GM18873 (cell line): ENCODE data around the gene TASP1.

Experiments used
- ATAC-seq: cut with Tn5 transposase; IDR thresholded peaks from one replicate; pipeline ENCODE4 v1.9.1; 2021; ENCODE audit warnings: mild to moderate bottlenecking, moderate library complexity, moderate number of reproducible peaks; ENCODE audit not compliant: unreplicated experiment, low FRiP score

Gene TASP1

DNA sequence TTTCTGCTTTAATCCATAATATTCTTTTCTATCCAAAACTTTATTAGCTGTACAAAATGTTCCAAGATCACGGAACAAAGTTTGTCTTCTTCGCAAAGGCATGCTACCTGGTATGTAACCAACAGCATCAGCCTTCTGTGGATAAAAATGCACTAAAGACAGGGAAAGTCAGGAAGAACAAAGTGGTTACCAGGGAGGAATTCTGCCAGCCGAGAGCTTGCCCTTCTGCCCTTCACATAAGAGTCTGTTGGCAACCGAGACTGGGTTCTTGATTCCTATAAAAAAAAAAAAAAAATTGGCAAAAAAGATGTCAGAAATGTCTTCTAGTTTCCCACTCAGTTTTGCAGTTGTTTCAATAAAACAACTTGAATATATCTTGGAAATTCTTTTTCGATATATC, 58.0 kb downstream of the TASP1 start:
- no peak for ATAC-seq

DNA sequence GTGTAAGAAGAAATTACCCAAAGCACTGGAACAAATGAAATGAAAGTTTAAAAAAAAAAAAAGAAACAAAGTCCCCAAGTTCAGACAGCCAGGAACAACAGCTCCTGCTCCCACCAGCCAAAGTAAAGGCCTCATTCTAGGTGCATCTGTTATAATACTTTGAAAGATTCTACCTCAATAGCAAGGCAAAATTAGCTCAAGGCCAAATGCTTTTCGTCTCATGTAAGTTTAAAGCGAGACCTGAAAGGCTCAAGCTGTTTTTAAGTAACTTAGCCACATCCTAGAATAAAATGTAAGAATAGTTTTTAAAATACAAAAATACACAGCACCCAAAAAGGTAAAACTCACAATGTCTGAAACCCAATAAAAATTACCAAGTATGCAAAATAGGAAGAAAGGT, 64.7 kb downstream of the TASP1 start:
- ATAC-seq: no peak

DNA sequence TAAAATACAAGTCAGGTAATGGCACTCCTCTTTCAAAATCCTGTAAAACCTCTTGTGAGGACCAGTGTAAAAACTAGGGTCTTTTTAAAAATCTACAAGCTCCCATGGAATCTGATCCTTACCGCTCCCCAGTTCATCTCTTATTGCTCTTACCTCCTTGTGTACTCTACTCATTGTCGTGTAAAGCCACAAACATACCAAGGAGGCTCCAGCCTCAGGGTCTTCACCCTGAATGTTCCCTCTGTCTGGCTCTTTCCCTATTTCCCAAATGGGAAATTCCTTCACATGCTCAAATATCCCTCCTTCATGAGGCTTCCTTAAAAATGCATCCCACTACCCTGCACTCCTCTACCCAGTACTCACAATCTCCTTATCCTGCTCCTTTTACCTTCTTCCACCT, 67.1 kb downstream of the TASP1 start:
- no peak for ATAC-seq

DNA sequence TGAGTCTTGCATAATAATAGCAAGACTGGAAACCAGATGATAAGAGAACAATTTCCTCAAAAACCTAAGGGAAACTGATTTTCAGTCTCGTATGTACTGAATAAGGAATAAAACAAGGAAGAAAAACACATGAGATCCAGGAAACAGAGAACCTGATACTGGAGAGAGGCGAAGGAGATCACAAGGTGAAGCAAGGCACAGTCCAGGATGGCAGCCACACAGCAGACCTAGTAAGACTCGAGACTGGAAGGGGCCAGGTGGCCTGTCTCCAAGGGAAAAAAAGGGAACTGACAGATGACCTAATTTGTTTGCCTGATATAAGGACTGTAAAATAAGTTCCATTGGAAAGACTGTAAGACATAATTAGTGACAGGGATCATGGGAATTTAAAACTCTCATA, 71.1 kb downstream of the TASP1 start:
- no peak for ATAC-seq

DNA sequence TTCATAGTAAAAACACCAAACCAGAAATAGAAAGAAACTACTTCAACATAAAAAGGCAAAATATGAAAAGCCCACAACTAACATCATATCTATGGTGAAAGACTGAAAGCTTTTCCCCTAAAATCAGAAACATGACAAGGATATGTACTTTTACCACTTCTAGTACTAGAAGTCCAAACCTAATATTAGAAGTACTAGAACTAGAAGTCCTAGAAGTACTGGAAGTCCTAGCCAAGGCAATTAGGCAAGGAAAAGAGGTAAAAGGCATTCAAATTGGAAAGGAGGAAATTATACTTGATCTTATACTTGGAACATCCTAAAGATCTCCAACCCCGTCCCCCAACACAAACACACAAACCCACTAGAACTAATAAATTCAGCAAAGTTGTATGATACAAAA, 74.9 kb downstream of the TASP1 start:
- no peak for ATAC-seq

DNA sequence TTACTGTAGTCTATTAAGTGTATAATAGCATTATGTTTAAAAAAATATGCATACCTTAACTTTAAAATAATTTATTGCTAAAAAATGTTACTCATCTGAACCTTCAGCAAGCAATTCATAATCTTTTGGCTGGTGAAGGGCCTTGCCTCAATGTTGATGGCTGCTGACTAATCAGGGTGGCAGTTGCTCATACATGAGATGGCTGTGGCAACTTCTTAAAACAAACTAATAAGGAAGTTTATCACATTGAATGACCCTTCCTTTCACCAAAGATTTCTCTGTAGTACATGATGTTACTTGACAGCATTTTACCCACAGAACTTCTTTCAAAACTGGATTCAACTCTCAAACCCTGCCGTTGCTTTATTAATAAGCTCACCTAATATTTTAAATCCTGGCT, 84.0 kb downstream of the TASP1 start:
- ATAC-seq: no peak

DNA sequence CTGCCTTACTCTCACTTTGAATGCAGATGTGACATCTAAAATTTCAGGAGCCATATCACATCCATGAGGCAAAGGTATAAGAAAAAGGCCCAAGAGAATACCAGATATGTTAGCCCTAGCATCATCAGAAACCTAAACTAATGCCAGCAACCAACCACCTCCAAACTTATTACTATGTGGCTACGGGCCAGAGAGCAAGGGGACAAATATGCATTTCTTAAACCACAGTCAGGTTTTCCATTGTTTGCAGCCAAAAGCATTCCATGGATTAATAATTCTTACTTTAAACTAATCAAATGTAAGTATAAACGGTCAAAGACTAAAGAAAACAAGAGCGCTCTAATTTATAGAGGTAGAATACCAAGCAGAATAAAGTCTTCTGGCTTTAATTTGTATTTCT, 84.7 kb downstream of the TASP1 start:
- no peak for ATAC-seq

DNA sequence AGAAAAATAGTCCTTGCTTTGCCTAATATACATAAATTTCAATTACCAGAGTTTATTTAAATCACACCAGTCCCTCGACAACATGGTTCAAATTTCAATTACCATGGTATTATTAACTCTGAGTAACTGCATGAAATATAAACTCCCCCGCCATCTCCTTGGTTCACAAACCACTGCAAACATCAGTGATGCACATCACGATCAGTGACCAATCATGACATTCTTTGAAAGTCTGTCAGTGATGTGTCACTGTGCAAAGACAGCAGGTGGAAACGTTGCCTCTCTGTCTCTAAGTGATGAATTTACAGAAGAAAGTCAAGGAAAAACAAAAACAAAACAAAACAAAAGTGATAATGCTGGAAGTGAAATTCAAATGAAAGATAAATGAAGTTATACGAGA, 86.7 kb downstream of the TASP1 start:
- no peak for ATAC-seq

DNA sequence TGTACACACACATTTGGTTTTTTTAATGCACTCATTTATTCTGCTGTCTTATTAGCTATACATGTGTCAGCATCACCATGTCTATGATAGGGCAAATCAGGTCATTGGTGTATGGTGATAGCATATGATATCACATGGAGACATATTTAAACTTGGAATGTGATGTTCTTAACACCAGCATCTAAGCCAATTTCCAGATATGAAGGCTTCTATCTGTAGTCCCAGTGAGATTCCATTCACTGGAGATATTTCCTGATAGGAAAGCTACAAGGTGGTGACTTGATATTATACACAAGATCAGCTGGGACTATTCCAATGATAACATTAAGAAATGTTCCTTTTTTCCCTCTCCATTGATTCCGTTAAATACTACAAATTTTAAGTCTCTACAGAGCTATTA, 89.3 kb downstream of the TASP1 start:
- no peak for ATAC-seq

DNA sequence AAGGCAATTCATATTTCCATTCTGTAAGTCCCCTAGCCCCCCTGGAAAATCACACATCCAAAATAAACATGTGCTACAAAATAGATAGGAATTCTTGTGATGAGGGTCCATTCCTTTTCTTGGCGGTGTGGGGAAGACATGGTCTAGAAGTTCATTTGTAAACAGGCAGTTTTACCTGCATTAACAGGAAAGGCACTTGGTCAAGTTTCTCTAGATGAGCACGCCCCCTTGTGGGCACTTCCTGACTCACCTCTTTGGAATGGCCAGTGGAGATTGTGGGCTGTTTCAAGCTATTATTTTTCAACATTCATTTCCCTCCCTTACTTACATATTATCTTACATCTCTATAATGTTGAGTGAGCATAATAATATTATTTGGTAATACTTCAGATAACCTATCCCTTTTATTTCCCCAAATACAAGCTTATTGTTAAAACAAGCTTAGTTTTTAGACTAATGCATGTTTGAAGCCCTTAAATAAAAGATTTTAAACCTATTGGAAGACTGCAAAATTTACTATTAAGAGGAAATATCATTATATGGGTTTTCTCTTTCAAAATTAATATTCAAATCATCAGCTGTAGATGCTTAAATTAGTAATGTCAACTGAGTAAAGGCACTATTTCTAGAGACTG, 92.1 kb downstream of the TASP1 start:
- peak; percentile 67 for ATAC-seq

DNA sequence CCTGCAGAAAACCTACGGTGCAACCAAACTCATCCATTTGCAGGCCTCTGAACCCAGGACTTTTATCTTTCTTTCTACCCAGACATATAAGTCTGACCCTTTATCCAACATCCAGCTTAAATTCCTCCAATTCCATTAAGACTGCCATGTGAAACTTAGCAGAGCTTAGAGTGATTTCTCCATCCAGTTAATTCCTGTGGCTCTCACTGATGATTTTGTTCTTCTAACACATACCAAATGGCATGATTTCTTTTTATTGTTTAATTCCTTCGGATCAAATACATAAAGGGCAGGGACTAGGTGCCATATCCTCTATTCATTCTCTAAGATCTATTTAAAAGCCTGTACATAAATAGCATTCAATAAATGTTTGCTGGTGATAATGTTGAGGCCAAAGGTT, 92.9 kb downstream of the TASP1 start:
- ATAC-seq: no peak

DNA sequence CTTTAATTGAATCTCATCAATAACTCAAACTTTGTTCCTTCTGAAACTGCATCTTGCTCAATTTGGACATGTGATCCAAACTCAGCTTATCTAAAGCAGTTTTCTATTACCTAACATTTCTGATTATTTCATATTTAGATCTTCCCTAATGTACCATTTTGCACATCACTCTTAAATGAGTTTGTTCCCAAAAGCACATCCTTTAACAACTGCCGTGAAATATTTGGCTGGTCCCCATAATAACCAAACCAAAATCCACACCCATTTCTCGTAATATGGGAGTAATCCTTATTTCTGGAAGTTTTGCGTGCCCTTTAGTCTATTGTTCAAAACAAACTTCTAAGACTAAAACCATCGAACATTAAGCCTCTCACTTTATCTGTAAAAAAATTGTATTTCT, 94.9 kb downstream of the TASP1 start:
- ATAC-seq: no peak

DNA sequence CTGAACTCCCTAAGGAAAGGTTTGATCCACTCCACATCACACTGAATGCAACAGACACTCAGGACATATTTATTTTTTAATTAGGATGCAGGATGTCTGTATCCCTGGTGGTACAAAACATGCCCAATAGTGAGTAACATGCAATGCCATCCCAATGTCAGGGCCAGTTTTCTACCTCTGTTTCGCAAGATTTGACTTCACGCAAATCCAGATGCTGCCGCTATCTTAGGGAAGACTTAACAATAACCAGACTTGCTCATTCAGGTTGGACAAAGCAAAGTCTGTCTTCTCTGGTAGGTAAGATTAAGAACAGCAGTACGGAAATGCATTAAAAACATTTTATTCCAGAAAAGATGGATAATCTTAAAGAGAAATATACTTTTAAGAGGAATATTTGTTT, 103.1 kb downstream of the TASP1 start:
- ATAC-seq: no peak

DNA sequence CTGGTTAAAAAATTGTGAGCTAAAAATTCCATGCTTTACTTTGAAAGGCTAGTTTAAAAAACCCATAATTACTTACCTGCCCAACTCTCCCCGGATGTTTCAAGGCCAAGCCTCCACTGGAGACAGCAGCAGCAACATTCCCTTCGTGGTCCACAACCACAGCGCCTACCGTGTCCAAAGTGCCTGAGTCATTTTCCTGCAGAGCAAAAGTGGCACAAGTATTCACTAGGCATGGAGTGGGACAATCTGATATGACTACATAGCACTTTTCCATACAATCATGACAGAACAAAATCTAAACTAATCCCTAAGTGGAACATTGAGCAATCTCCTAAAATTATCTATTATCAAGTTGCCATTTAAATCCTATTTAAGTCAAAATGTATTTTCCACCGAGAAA, 104.8 kb downstream of the TASP1 start:
- no peak for ATAC-seq

DNA sequence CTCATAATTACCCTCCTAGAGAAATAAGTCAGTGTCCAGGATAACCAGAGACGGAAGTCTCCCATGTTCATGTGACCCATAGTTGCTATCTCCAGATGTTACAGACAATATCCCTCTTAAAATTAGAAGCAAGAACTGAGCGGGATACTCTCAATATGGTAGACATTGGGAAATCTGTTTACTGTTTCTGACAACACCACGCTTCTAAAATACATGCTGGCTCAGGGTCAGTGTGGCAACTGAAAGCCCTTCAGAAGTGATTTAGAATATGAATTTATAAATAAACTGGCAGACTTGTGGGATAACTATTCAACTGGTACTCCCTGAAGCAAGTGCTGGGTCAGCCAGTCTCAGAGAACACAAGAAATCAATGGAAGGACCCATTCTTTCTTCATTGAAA, 108.6 kb downstream of the TASP1 start:
- no peak for ATAC-seq

DNA sequence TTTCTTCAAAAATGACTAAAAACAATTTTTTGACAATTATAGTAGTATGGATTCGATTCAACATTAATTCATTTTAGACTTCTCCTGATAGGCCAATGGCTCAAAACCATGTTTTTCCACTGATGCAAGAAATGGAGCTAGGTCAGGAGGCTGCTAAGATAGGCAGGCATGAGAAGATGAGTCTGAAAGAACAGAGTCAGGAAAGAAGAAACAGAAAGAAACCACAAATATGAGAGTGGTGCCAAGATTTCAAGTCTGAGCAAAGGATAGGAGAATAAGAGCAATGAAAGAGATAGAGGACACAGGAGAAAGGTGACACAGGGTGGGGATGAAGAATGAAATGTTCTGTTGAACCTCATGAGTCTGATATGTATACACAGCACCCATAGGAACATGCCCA, 112.2 kb downstream of the TASP1 start:
- no peak for ATAC-seq

DNA sequence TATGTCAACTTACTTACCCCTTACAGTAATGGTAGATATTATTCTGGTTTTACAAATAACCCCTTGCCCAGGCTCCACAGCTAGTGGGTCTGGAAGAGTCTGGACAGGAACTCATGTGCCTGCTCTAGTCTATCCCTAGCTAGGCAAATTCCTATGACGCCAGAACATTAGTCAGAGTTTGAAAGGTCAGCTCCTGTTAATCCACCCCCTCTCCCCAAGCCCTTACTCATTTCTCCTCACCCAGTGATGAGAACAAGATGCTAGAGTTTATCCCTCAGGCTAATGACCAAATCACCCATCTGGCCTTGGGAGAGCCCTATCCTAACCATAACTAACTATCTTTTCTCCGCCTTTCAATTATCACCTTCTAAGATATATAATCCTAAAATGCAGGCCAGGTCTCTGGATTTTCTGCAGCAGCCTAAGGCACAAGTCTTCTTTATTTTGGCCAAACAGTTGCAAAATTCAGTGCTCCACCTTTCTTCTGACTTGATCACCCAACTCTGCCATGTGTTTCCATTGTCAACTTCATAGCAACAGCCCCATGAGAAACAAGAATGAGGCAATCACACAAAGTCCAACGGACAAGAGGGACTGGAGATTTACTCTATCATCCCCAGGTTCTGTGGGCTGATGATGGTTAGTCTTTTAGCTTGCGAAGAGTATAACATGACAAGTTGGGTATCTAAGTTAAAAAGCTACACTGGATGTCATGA, 113.3 kb downstream of the TASP1 start:
- ATAC-seq: no peak

DNA sequence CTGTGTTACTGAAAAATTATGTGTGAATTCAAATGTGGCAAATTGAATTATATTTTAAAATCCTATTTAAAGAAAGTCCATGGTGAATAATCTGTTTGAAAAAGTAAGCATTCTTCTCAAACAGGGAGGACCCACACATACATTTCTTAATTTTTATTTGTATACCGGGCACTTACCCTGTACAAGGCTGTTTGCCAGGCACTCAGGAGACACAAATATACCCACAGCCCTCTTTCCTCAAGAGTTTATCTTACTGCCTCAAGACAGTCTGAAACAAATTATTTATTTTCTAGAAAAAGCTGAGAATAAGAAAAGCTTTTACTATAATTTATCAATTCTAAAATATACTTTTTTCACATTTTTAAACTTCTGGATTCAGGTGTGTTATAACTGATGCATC, 114.4 kb downstream of the TASP1 start:
- ATAC-seq: no peak

DNA sequence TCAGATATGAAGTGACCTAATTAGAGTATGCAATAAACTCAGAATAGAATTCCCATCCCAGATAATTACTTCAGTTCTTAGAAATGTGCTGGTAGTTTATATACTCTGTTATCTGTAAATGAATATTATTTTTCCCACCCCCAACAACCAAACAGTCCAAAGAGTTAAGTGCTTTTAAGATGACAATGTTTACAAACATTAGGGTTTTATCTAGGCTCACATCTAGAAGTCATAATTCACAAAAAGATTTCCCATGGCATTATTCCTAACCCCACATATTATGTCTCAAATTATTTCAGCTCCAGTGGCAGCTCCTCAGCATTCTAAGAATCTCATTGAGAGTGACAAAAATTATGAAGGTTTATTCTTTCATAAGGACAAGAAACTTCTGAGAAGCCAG, 120.9 kb downstream of the TASP1 start:
- no peak for ATAC-seq

DNA sequence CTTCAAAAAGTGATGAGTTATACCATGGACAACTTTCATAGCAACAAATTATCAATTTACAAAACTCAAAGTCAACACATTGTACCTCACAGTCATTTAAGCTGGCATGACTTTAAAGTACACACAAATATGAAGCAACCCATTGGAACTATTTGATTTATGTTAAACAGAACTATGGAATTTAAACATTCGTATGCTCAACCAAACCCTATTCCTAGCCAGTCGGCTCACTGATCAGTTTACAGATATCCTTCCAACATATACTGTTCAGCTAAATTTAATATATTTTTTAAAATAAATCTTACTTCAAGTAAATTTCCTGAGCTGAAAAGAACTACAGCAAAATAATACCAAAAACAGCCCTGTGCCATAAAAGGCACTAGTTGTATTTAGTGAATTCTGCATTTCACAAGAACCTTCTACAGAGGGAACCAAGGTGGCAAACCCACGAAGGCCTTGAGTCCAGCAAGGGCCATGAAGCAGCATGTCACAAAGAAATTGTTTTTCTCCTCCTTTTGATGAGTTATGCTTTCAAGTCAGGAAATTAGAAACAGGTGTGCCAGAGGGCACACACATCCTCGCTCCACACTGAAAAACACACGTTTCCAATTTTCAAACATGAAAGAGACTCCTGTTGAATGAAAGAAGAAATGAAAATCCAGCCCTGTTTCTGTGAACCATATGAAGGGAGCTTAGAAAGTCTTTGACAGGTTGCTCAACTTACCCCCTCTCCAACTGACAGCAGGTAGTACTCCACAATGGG, 122.8 kb downstream of the TASP1 start:
- no peak for ATAC-seq

DNA sequence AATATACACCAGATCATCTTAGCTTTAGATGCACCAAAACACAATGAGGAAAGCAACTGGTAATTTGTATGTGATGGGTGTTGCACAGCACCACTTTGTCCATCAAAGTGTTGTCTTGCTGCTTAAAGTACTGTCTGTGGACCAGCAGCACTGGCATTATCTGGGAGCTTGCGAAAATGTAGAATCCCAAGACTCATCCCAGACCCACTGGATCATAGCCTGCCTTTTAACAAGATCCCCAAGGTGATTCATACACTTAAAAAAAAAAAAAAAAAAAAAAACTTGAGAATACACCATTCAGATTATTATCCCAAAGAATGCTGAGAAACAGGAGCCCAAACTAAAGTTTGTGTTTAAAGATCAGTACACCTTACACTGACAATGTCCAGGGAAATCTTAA, 123.4 kb downstream of the TASP1 start:
- no peak for ATAC-seq
